PFSK-1 (cell line): Measurements from ENCODE around the gene EGR1.

Experiments used
- FOXP2 ChIP-seq: optimal IDR thresholded peaks from 2 replicates; pipeline ENCODE3; 2011; ENCODE audit warnings: borderline replicate concordance, control low read depth, inconsistent platforms; ENCODE audit not compliant: insufficient read depth; ENCODE audit errors: extremely low read length, extremely low read depth
- POLR2AphosphoS5 ChIP-seq: IDR thresholded peaks from 2 replicates; pipeline ENCODE4 v1.6.1; 2012; ENCODE audit warnings: low read depth, mild to moderate bottlenecking, control low read depth, low read length, moderate library complexity
- SIN3A ChIP-seq: IDR thresholded peaks from 2 replicates; pipeline ENCODE4 v1.6.1; 2012; ENCODE audit warnings: mild to moderate bottlenecking, low read length, moderate library complexity, borderline replicate concordance; ENCODE audit not compliant: insufficient read depth
- TF ChIP-seq, protein P1 (sequence below), 2 experiments: IDR thresholded peaks; 2 replicates each; pipeline versions ENCODE4 v1.6.1 to v1.8.0; 2011 to 2012; ENCODE audit warnings: low read depth in 2 of 2, low read length in 2 of 2, control low read depth in 1 of 2, inconsistent platforms in 1 of 2, mild to moderate bottlenecking in 1 of 2, moderate library complexity in 1 of 2; ENCODE audit not compliant: insufficient read depth in 1 of 2

DNA sequence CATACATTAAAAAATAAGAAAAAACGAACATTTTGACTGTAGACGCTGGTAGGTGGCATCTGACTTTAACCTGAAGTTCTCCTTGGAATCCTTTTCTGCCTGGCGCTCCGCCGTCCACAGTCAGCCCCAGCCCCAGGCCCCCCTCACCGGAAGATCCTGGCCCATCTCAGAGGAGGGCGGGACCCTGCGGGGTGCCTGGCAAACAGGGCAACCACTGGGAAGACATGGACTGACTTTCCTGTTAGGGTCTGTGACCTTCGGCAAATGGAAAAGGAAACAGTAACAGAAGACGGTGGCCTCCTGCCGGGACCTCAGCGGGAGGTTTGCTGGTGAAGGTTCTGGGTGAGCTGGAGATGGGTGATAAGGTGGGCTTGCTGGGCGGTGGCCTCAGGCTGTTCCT is 11.7 kb upstream of the EGR1 start:
- no peak for TF ChIP-seq POLR2AphosphoS5
- TF ChIP-seq, protein P1, sequence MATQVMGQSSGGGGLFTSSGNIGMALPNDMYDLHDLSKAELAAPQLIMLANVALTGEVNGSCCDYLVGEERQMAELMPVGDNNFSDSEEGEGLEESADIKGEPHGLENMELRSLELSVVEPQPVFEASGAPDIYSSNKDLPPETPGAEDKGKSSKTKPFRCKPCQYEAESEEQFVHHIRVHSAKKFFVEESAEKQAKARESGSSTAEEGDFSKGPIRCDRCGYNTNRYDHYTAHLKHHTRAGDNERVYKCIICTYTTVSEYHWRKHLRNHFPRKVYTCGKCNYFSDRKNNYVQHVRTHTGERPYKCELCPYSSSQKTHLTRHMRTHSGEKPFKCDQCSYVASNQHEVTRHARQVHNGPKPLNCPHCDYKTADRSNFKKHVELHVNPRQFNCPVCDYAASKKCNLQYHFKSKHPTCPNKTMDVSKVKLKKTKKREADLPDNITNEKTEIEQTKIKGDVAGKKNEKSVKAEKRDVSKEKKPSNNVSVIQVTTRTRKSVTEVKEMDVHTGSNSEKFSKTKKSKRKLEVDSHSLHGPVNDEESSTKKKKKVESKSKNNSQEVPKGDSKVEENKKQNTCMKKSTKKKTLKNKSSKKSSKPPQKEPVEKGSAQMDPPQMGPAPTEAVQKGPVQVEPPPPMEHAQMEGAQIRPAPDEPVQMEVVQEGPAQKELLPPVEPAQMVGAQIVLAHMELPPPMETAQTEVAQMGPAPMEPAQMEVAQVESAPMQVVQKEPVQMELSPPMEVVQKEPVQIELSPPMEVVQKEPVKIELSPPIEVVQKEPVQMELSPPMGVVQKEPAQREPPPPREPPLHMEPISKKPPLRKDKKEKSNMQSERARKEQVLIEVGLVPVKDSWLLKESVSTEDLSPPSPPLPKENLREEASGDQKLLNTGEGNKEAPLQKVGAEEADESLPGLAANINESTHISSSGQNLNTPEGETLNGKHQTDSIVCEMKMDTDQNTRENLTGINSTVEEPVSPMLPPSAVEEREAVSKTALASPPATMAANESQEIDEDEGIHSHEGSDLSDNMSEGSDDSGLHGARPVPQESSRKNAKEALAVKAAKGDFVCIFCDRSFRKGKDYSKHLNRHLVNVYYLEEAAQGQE (IDR thresholded peaks at IDR 0.05; ENCODE audit: insufficient read depth in 1 of 2, low read depth in 2 of 2, low read length in 2 of 2), result no peak
- TF ChIP-seq SIN3A, result no peak
- no peak for TF ChIP-seq FOXP2
